HG03175 (cell line): ENCODE measurements around the gene METTL4.
"Not testable (repeated sequence)": the region's sequence is repeated elsewhere in the genome, so short reads cannot be mapped to it uniquely, and the experiment has no call there.

Experiments used
- ATAC-seq: cut with Tn5 transposase; IDR thresholded peaks from one replicate; pipeline ENCODE4 v1.9.1; 2021; ENCODE audit warnings: mild to moderate bottlenecking, moderate library complexity; ENCODE audit not compliant: unreplicated experiment

METTL4 gene

GRCh38 chr18:2524794-2525198, 46.5 kb downstream of the METTL4 start:
- ATAC-seq: not testable (repeated sequence)

DNA sequence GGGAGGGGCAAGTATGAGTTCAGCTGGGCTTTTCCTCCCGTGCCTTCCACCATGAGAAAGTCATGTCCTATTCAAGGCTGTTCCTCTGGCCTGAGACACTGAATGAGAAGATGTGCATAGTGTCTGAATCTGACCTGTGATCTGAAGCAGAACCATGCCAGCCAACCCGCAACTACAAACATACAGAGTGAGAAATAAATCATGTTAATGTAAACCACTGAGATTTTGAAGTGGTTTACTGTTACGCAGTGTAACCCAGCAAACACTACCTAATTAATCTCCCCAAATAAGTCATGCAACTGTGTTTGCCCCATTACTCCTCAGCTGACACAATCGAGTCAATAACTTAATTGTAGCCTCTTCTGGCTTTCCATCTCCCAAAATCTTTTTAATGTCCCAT, 49.2 kb downstream of the METTL4 start:
- peak; percentile 69 for ATAC-seq

- ATAC-seq: no peak
Measured at GRCh38 chr18:2518473-2518872, 52.8 kb downstream of the METTL4 start.

DNA sequence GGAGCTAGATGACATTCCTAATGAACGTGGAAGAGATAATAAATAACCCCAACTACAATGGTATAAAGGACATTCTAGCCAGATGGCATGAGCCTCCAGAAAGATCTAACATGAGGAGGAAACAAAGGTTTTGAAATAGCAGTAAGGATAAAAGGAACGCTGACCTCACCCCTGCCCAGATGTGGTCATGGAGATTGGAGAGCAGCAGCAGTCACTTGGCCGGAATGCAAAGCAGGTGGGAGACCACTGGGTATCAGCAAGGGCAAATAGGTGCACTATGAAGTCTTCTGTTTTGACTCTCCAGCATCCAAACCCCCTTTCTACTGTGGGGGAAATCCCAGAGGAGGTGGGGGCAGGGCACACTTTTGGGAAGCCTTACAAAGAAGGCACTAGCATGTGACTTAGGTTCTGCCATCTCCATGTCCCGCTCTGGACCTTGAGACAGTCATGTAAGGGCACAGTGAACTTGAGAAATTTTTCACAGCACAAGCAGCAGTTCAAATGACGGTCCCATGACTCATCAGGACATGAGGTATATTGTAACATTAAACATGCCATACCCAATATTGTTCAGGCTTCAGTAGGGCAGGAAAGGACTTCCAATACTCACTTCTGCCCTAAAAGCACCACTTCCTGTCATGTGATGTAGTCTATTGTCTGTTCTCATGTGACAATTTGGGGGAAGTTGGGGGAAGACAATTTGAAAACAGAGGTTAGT, 55.2 kb downstream of the METTL4 start:
- no peak for ATAC-seq

GRCh38 chr18:2515171-2515787, 56.0 kb downstream of the METTL4 start:
- no peak for ATAC-seq

GRCh38 chr18:2513616-2514015, 57.7 kb downstream of the METTL4 start:
- no peak for ATAC-seq

GRCh38 chr18:2512059-2512458, 59.2 kb downstream of the METTL4 start:
- ATAC-seq: no peak

GRCh38 chr18:2511451-2511850, 59.9 kb downstream of the METTL4 start:
- ATAC-seq: no peak

GRCh38 chr18:2510416-2510815, 60.9 kb downstream of the METTL4 start:
- no peak for ATAC-seq

DNA sequence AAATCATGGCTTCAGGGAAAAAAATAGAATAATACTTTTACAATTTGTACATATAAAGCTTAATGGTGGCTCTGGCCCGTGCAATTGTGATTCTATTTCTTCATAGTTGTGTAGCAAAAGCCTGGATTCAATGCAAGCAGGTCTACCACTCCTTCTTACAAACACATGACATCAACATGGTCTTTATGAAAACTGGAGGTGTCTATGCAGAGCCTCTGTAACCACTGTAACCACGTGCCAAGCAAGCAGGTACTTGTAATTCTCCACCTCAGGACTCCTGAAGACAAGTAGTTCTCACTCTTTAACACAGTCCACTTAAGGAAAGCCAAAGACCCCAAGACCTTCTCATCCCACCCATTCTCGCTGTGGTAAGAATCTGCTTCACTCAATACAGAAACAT, 62.6 kb downstream of the METTL4 start:
- ATAC-seq: no peak

DNA sequence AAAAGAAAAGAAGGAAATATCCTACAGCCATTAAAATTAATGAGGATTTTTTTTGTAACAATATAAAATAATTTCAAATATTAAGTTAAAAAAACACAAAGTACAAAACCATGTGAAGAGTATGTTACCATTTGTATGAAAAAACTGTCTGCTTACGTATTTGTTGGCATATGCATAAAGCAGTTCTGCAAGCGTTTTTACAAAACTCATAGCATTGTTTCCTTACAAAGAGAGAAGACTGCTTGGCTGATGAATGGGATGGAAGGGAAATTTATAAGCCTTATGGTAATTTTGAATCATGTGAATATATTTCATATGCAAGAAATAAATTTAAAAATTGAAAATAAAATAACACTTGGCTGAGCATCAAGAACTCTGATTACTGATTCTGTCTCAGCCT, 63.1 kb downstream of the METTL4 start:
- ATAC-seq: no peak

DNA sequence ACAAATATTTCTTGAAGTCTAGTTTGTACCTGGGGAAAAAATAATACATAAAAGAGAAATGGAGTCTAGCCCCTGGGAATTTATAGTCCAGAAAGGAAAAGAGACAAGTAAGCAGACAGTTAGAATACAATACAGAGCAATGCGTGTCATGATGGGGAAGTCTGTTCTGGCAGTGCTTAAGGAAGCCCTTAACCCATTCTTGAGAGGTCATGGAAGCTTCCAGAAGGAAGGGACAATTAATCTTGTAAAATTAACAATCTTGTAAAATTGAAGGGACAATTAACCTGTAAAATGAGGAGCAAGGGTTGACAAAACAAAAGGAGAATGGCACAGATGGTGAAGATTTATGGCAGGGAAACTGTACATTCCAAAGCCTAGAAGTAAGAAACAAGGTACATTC, 66.7 kb downstream of the METTL4 start:
- ATAC-seq: no peak

DNA sequence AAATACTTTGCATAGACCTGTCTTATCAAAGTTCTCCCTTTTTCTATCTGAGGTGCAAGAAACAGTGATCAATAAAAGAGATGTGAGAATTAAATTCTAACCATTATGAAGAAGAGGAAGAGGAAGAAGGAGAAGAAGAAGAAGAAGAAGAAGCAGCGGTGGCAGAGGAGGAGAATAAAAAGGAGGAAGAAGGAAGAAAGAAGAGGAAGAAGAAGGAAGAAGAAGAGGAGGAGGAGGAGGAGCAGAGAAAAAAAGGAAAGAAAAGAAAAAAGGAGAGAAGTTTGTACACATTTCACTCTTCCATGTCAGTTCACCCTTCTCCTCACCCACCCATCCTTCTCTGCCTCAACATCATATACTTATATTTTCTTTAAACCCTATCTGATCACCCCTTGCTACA, 68.4 kb downstream of the METTL4 start:
- ATAC-seq: no peak

- ATAC-seq: no peak
Measured at GRCh38 chr18:2502394-2502793, 68.9 kb downstream of the METTL4 start.

DNA sequence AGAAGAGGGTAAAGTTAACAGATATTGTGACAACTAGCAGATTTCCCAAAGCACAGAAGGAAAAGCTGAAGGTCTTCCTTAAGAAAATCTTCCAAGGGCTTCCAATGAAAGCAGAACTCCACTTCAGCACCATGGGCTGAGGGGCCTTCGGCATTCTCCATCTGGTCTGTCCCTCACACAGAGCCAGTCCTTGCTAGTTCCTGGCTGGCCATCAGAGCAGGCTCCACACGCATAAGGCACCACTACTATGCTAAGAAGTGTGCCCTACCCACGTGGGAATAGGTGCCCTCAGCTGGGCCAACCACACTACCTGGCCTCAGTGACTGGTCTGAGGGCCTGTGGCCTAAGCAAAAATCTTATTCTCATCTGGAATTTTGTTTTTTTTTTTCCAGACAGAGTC, 73.5 kb downstream of the METTL4 start:
- ATAC-seq: no peak

DNA sequence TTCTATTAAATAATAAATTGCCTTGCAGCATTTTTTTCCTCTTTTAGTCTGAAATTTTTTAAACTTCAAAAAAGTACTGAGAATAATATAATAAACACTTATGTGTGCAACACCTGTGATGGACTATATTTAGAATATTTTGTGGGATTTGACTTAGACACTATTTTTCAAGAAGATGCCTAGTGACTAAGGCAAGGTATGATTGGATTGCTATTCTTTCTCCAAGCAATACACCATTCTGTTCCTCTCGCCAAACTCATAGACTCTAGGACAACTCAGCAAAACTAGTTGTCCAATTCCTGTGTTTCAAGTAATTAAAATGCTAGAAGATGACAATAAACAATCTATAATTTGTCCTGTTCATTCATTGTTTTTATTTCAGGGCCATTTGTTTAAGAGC, 75.9 kb downstream of the METTL4 start:
- ATAC-seq: no peak

DNA sequence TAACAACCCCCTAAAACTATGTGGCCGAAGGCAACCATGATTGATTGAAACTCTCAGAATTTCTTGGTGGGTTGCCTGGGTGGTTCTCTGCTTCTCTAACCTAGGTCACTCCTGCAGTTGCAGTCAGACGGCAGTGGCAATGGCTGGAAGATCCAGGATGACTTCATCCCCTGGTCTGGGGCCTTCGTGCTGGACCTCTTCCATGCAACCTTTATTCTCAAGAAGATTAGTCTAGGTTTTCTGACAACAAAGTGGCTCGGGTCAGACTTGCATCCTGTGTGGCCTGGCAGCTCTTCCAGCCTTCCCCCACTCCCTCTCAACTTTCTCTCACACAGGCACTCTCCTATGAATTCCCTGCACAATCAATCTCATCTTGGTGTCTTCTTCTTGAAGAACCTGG, 76.4 kb downstream of the METTL4 start:
- no peak for ATAC-seq
